Stimulated activated naive CD8-positive, alpha-beta T cell treated with anti-CD3 and anti-CD28 coated beads, Interleukin-15, Interleukin-2, amounts not matched to agents 100 ng/mL and 50 ng/mL, for 24 hours (primary cell): ENCODE measurements around the gene FAM167B.
"Not testable (repeated sequence)": the region's sequence is repeated elsewhere in the genome, so short reads cannot be mapped to it uniquely, and the experiment has no call there.

Experiments
- H3K27ac Mint-ChIP-seq: one replicate; pipeline ENCODE4 v1.8.0; 2021; ENCODE audit warnings: mild to moderate bottlenecking, mixed read lengths
- H3K27me3 Mint-ChIP-seq: one replicate; pipeline ENCODE4 v1.8.0; 2021; ENCODE audit warnings: mixed read lengths
- H3K36me3 Mint-ChIP-seq: one replicate; pipeline ENCODE4 v1.8.0; 2021; ENCODE audit warnings: low read depth, mixed read lengths
- H3K4me1 Mint-ChIP-seq: one replicate; pipeline ENCODE4 v1.8.0; 2021; ENCODE audit warnings: low read depth, mixed read lengths
- H3K4me3 Mint-ChIP-seq: one replicate; pipeline ENCODE4 v1.8.0; 2021; ENCODE audit warnings: mild to moderate bottlenecking, mixed read lengths
- H3K9me3 Mint-ChIP-seq: one replicate; pipeline ENCODE4 v1.8.0; 2021; ENCODE audit warnings: mixed read lengths

FAM167B gene

GRCh38 chr1:32266921-32267591 is 20.0 kb downstream of the FAM167B start:
- H3K27ac Mint-ChIP-seq, result peak overlapping the region; percentile 98
- H3K4me1 Mint-ChIP-seq, result peaks cover 60% of the 10 kb centered on the region
- no peaks in the 10 kb centered on the region for H3K9me3 Mint-ChIP-seq
- peaks cover 32% of the 10 kb centered on the region for H3K36me3 Mint-ChIP-seq
- H3K27me3 Mint-ChIP-seq, result no peaks in the 10 kb centered on the region
- H3K4me3 Mint-ChIP-seq, result peak overlapping the region; percentile 52

- Mint-ChIP-seq H3K27me3 (no peaks in the 10 kb centered on the region), H3K4me3 (no peak overlapping the region), H3K36me3 (peaks cover 43% of the 10 kb centered on the region), H3K9me3 (no peaks in the 10 kb centered on the region), H3K27ac (peak overlapping the region; percentile 59), H3K4me1 (peaks cover 65% of the 10 kb centered on the region)
Observed at GRCh38 chr1:32269744-32270143, 22.7 kb downstream of the FAM167B start.

- H3K4me3 Mint-ChIP-seq, result peak overlapping the region; percentile 76
- no peaks in the 10 kb centered on the region for H3K9me3 Mint-ChIP-seq
- no peaks in the 10 kb centered on the region for H3K27me3 Mint-ChIP-seq
- peaks cover 53% of the 10 kb centered on the region for H3K4me1 Mint-ChIP-seq
- peaks cover 45% of the 10 kb centered on the region for H3K36me3 Mint-ChIP-seq
- peak overlapping the region; percentile 97 for H3K27ac Mint-ChIP-seq
Observed at GRCh38 chr1:32272557-32273390, 25.8 kb downstream of the FAM167B start.

GRCh38 chr1:32273391-32274208 is 26.6 kb downstream of the FAM167B start:
- Mint-ChIP-seq H3K36me3 (peaks cover 53% of the 10 kb centered on the region), H3K4me3 (peak overlapping the region; percentile 76), H3K27ac (peak overlapping the region; percentile 97), H3K9me3 (no peaks in the 10 kb centered on the region), H3K4me1 (peaks cover 53% of the 10 kb centered on the region), H3K27me3 (no peaks in the 10 kb centered on the region)

- Mint-ChIP-seq H3K27ac (peak overlapping the region; percentile 97), H3K4me1 (peaks cover 48% of the 10 kb centered on the region)
Observed at GRCh38 chr1:32274646-32275340, 27.8 kb downstream of the FAM167B start.

GRCh38 chr1:32275424-32275823 is 28.4 kb downstream of the FAM167B start:
- H3K36me3 Mint-ChIP-seq, result peaks cover 62% of the 10 kb centered on the region
- H3K4me3 Mint-ChIP-seq, result peak overlapping the region; percentile 76
- no peaks in the 10 kb centered on the region for H3K27me3 Mint-ChIP-seq
- peak overlapping the region; percentile 97 for H3K27ac Mint-ChIP-seq
- no peaks in the 10 kb centered on the region for H3K9me3 Mint-ChIP-seq
- peaks cover 46% of the 10 kb centered on the region for H3K4me1 Mint-ChIP-seq

More at GRCh38 chr1:32274646-32275340, 27.8 kb downstream of the FAM167B start:
- Mint-ChIP-seq H3K9me3 (no peaks in the 10 kb centered on the region), H3K4me3 (peak overlapping the region; percentile 76), H3K27me3 (no peaks in the 10 kb centered on the region), H3K36me3 (peaks cover 62% of the 10 kb centered on the region)

GRCh38 chr1:32276032-32276782 is 29.2 kb downstream of the FAM167B start:
- H3K27ac Mint-ChIP-seq, result no peak overlapping the region
- no peaks in the 10 kb centered on the region for H3K9me3 Mint-ChIP-seq
- no peak overlapping the region for H3K4me3 Mint-ChIP-seq
- peaks cover 59% of the 10 kb centered on the region for H3K36me3 Mint-ChIP-seq
- no peaks in the 10 kb centered on the region for H3K27me3 Mint-ChIP-seq
- peaks cover 43% of the 10 kb centered on the region for H3K4me1 Mint-ChIP-seq

- H3K27me3 Mint-ChIP-seq, H3K27ac Mint-ChIP-seq, H3K4me3 Mint-ChIP-seq, H3K4me1 Mint-ChIP-seq, H3K9me3 Mint-ChIP-seq: not testable (repeated sequence)
- H3K36me3 Mint-ChIP-seq, result peaks cover 44% of the 10 kb centered on the region
Observed at GRCh38 chr1:32284777-32285176, 37.8 kb downstream of the FAM167B start.

GRCh38 chr1:32285658-32286057 is 38.6 kb downstream of the FAM167B start:
- Mint-ChIP-seq H3K9me3 (no peaks in the 10 kb centered on the region), H3K36me3 (peaks cover 40% of the 10 kb centered on the region), H3K4me3 (no peak overlapping the region), H3K27me3 (no peaks in the 10 kb centered on the region), H3K27ac (no peak overlapping the region), H3K4me1 (peaks cover 6% of the 10 kb centered on the region)

- Mint-ChIP-seq H3K4me1 (peaks cover 16% of the 10 kb centered on the region), H3K27ac (no peak overlapping the region), H3K36me3 (peaks cover 35% of the 10 kb centered on the region), H3K9me3 (no peaks in the 10 kb centered on the region), H3K27me3 (no peaks in the 10 kb centered on the region), H3K4me3 (no peak overlapping the region)
Observed at GRCh38 chr1:32286763-32287162, 39.7 kb downstream of the FAM167B start.

GRCh38 chr1:32289256-32289655 is 42.2 kb downstream of the FAM167B start:
- H3K4me1 Mint-ChIP-seq, result peaks cover 34% of the 10 kb centered on the region
- no peaks in the 10 kb centered on the region for H3K27me3 Mint-ChIP-seq
- peaks cover 32% of the 10 kb centered on the region for H3K36me3 Mint-ChIP-seq
- no peak overlapping the region for H3K27ac Mint-ChIP-seq
- H3K4me3 Mint-ChIP-seq, result no peak overlapping the region
- H3K9me3 Mint-ChIP-seq, result no peaks in the 10 kb centered on the region

- Mint-ChIP-seq H3K36me3 (peaks cover 27% of the 10 kb centered on the region), H3K9me3 (no peaks in the 10 kb centered on the region), H3K27ac (peak overlapping the region; percentile 100), H3K4me3 (peak overlapping the region; percentile 92), H3K4me1 (peaks cover 53% of the 10 kb centered on the region), H3K27me3 (no peaks in the 10 kb centered on the region)
Observed at GRCh38 chr1:32291145-32291707, 44.2 kb downstream of the FAM167B start.

- H3K4me1 Mint-ChIP-seq, result peaks cover 58% of the 10 kb centered on the region
- peaks cover 28% of the 10 kb centered on the region for H3K36me3 Mint-ChIP-seq
Observed at GRCh38 chr1:32291708-32292538, 44.9 kb downstream of the FAM167B start, which contains the start of gene HDAC1. Gene HDAC1 (plus strand): TSS chr1:32292083. CDS start chr1:32292170, 87 bp downstream.

More at GRCh38 chr1:32291708-32292538, 44.9 kb downstream of the FAM167B start, which contains the start of gene HDAC1:
- Mint-ChIP-seq H3K4me3 (peak within 1 kb of the TSS; percentile 92), H3K27me3 (no peaks in the 10 kb centered on the region), H3K9me3 (no peaks in the 10 kb centered on the region), H3K27ac (peak within 1 kb of the TSS; percentile 100)
